ENCODE results near the gene GATB.

Gene GATB

DNA sequence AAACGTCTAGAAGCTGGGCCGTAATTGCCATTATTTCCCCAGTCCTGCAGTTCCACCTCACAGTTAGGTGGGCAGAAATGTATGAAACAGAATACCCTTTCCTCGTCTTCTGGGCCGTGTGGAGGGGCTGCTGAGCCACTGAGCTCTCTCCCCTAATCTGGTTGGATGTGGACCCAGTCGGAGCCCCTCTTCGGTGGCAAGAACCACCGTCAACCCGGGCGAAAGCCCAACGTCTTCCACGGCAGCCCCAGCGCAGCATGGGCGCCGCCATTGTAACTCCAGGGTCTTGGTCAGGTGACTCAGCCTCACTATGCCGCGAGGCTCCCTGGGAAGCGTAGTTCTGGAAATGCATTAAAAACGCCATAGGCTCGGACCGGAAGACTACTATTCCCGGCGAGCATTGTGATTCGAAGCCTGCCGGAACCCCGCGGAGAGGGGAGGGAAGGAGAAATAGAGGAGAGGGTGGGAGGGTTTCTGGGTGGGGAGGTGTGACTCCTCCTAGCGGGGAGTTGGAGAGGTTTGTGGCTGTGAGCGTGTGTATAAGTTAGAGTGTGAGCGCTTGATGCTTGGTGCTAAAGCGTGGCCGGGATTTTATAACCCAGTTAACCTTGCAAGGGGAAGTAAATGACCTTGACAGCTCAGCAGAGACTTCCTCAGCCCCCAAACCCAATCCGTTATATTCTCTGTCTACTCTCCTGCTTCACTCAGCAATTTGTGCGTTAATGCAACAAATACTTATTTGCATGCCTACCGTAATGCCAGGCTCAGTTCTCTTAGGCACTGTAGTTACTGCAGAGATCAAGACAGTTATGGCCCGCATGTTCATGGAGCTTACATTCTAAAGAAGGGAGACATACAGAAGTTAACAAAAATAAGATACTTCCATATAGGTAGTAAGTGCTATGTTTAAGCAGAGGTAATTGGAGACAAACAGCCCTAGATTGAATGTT lies at the start of gene GATB:
TSS of gene GATB (minus strand) at position 296 of the 950 bp plus-strand sequence. CDS start at position 271, 25 bp downstream.
- ATAC-seq, result peak; percentile 100
- TF ChIP-seq, protein P1, sequence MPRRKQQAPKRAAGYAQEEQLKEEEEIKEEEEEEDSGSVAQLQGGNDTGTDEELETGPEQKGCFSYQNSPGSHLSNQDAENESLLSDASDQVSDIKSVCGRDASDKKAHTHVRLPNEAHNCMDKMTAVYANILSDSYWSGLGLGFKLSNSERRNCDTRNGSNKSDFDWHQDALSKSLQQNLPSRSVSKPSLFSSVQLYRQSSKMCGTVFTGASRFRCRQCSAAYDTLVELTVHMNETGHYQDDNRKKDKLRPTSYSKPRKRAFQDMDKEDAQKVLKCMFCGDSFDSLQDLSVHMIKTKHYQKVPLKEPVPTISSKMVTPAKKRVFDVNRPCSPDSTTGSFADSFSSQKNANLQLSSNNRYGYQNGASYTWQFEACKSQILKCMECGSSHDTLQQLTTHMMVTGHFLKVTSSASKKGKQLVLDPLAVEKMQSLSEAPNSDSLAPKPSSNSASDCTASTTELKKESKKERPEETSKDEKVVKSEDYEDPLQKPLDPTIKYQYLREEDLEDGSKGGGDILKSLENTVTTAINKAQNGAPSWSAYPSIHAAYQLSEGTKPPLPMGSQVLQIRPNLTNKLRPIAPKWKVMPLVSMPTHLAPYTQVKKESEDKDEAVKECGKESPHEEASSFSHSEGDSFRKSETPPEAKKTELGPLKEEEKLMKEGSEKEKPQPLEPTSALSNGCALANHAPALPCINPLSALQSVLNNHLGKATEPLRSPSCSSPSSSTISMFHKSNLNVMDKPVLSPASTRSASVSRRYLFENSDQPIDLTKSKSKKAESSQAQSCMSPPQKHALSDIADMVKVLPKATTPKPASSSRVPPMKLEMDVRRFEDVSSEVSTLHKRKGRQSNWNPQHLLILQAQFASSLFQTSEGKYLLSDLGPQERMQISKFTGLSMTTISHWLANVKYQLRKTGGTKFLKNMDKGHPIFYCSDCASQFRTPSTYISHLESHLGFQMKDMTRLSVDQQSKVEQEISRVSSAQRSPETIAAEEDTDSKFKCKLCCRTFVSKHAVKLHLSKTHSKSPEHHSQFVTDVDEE (CRISPR knock-in tag; IDR thresholded peaks at IDR 0.05), result 0 out of 2 replicates have a peak, but pooled peaks have one; percentile 70
- TF ChIP-seq OSR1 (CRISPR knock-in tag; IDR thresholded peaks at IDR 0.05) (no peak), ZFP3 (CRISPR knock-in tag; IDR thresholded peaks at IDR 0.05) (peak; percentile 27; the same call in 1 of the 2 replicates), SNAI2 (CRISPR knock-in tag; IDR thresholded peaks at IDR 0.05) (no peak), ISL1 (CRISPR knock-in tag; IDR thresholded peaks at IDR 0.05) (0 out of 2 replicates have a peak, but pooled peaks have one; percentile 9)

GRCh38 chr4:151810476-151810875 lies 49.7 kb upstream of the GATB start:
- no peak for ATAC-seq
- TF ChIP-seq SNAI2 (CRISPR knock-in tag; IDR thresholded peaks at IDR 0.05) (no peak), ISL1 (CRISPR knock-in tag; IDR thresholded peaks at IDR 0.05) (no peak), ZFP3 (CRISPR knock-in tag; IDR thresholded peaks at IDR 0.05) (no peak), ARNTL (CRISPR knock-in tag; IDR thresholded peaks at IDR 0.05; ENCODE audit: borderline replicate concordance, low read depth) (no peak), CSDC2 (CRISPR knock-in tag; IDR thresholded peaks at IDR 0.05) (no peak), TCF4 (CRISPR knock-in tag; IDR thresholded peaks at IDR 0.05; ENCODE audit: borderline replicate concordance) (no peak), ZNF565 (CRISPR knock-in tag; conservative IDR thresholded peaks at IDR 0.05; ENCODE audit: low read depth) (no peak), OSR1 (CRISPR knock-in tag; IDR thresholded peaks at IDR 0.05) (no peak), ZNF8 (CRISPR knock-in tag; IDR thresholded peaks at IDR 0.05) (no peak), POU6F1 (CRISPR knock-in tag; IDR thresholded peaks at IDR 0.05; ENCODE audit: borderline replicate concordance, low read depth) (no peak), BACH2 (CRISPR knock-in tag; IDR thresholded peaks at IDR 0.05; ENCODE audit: borderline replicate concordance) (no peak)

DNA sequence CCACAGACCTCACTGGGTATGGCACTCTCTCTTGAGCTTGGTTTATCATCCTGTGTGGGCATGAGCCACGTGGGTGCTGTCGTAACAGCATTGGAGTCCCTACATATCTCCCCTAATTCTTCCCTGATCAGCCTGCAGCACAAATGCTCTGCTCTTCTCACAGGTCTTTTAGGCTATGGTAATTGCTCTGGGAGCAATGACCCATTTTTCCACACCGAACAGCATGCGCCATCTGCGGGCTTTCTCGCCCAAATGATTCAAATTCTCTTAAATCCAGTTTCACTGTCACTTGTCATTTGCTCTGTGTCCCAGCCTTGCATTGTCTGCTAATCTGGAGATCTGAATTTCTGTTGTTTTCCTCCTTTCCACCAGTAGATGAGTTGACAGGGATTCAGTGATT lies 48.9 kb upstream of the GATB start:
- TF ChIP-seq SNAI2 (CRISPR knock-in tag; IDR thresholded peaks at IDR 0.05) (no peak), ZNF70 (CRISPR knock-in tag; IDR thresholded peaks at IDR 0.05) (no peak), ISL1 (CRISPR knock-in tag; IDR thresholded peaks at IDR 0.05) (no peak), GLIS3 (CRISPR knock-in tag; IDR thresholded peaks at IDR 0.05) (no peak), TOX (CRISPR knock-in tag; IDR thresholded peaks at IDR 0.05; ENCODE audit: borderline replicate concordance) (no peak), RARB (CRISPR knock-in tag; IDR thresholded peaks at IDR 0.05) (no peak), PPARA (CRISPR knock-in tag; IDR thresholded peaks at IDR 0.05; ENCODE audit: borderline replicate concordance) (no peak), ZC3H10 (CRISPR knock-in tag; IDR thresholded peaks at IDR 0.05) (no peak), ZFP3 (CRISPR knock-in tag; IDR thresholded peaks at IDR 0.05) (no peak), BACH2 (CRISPR knock-in tag; IDR thresholded peaks at IDR 0.05; ENCODE audit: borderline replicate concordance) (no peak)
- TF ChIP-seq, protein P2, sequence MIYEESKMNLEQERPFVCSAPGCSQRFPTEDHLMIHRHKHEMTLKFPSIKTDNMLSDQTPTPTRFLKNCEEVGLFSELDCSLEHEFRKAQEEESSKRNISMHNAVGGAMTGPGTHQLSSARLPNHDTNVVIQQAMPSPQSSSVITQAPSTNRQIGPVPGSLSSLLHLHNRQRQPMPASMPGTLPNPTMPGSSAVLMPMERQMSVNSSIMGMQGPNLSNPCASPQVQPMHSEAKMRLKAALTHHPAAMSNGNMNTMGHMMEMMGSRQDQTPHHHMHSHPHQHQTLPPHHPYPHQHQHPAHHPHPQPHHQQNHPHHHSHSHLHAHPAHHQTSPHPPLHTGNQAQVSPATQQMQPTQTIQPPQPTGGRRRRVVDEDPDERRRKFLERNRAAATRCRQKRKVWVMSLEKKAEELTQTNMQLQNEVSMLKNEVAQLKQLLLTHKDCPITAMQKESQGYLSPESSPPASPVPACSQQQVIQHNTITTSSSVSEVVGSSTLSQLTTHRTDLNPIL (CRISPR knock-in tag; IDR thresholded peaks at IDR 0.05; ENCODE audit: low read depth), result no peak
- TF ChIP-seq, protein P3, sequence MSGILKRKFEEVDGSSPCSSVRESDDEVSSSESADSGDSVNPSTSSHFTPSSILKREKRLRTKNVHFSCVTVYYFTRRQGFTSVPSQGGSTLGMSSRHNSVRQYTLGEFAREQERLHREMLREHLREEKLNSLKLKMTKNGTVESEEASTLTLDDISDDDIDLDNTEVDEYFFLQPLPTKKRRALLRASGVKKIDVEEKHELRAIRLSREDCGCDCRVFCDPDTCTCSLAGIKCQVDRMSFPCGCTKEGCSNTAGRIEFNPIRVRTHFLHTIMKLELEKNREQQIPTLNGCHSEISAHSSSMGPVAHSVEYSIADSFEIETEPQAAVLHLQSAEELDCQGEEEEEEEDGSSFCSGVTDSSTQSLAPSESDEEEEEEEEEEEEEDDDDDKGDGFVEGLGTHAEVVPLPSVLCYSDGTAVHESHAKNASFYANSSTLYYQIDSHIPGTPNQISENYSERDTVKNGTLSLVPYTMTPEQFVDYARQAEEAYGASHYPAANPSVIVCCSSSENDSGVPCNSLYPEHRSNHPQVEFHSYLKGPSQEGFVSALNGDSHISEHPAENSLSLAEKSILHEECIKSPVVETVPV (CRISPR knock-in tag; IDR thresholded peaks at IDR 0.05), result no peak

More for the DNA sequence above, 48.9 kb upstream of the GATB start:
- no peak for ATAC-seq
